Measurements from ENCODE around the gene TMCC3. TPM values are rescaled to one million over a fixed set of nuclear protein-coding genes. Genes with fewer than 3 reads are reported as not detected.

Gene TMCC3
- total and polyA plus RNA-seq, 2 experiments from 2014 or later = 0.11 to 0.46 TPM

DNA sequence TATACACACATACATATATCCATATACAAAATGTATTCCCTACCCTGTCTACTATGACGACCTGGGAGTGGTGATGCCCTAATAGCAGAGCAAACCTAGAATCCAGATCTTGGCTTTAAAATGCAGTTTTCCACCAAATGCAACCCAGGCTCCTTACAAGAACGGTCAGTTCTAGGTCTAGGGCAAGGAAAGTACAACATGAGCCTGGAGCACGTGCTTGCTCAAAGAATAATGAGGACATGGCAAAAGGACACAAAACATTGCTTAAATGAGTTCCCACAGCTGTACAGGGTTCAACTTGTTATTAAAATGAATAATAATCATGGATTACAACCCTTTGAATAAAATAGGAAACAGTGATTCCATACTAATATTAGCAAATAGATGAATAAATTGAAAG, 94.7 kb downstream of the TMCC3 start:
- Histone ChIP-seq H3K4me1 (ENCODE audit: insufficient read depth) (peaks cover 8% of the 10 kb centered on the region), H3K79me2 (ENCODE audit: insufficient read depth) (no peaks in the 10 kb centered on the region), H3K9me2 (ENCODE audit: insufficient read depth) (no peaks in the 10 kb centered on the region), H3K36me3 (ENCODE audit: low read depth) (no peaks in the 10 kb centered on the region), H3F3A (ENCODE audit: insufficient read depth) (peaks cover 7% of the 10 kb centered on the region; the same call in 1 of the 2 replicates), H3K4me2 (ENCODE audit: unreplicated experiment) (no peak overlapping the region), H4K20me1 (ENCODE audit: insufficient read depth) (no peaks in the 10 kb centered on the region), H2AFZ (no peak overlapping the region), H3K9me3 (ENCODE audit: low read depth) (no peaks in the 10 kb centered on the region), H3K9ac (no peak overlapping the region), H3K27ac (no peak overlapping the region), H3K27me3 (replicated peaks; ENCODE audit: insufficient read depth) (peaks cover 11% of the 10 kb centered on the region; the same call in 1 of the 2 replicates), H3K4me3 (no peak overlapping the region)
- DNase-seq = no peak
- 63 to 77% methylated on average over 3 of the region's 3 CpGs for WGBS, 2 experiments (ENCODE audit: low coverage in 1 of 2, low lambda C conversion rate in 2 of 2, missing lambda C conversion rate in 2 of 2)
- TF ChIP-seq EZH2phosphoT487 (IDR thresholded peaks at IDR 0.05; ENCODE audit: insufficient read depth, low read depth) (no peak), EZH2 (IDR thresholded peaks at IDR 0.05; ENCODE audit: insufficient read depth, poor library complexity, severe bottlenecking) (no peak)
- in situ Hi-C loops (cut with MboI) = loop anchor here (25.0 kb wide), 1 partner anchor 782 kb away; no protein-coding TSS in a partner anchor

GRCh38 chr12:94553875-94554274, 96.5 kb downstream of the TMCC3 start:
- Histone ChIP-seq H3F3A (ENCODE audit: insufficient read depth) (peaks cover 7% of the 10 kb centered on the region; the same call in 1 of the 2 replicates), H2AFZ (no peak overlapping the region), H3K9ac (no peak overlapping the region), H3K36me3 (ENCODE audit: low read depth) (no peaks in the 10 kb centered on the region), H4K20me1 (ENCODE audit: insufficient read depth) (no peaks in the 10 kb centered on the region), H3K9me3 (ENCODE audit: low read depth) (no peaks in the 10 kb centered on the region), H3K27me3 (replicated peaks; ENCODE audit: insufficient read depth) (0 out of 2 replicates have a peak, but pooled peaks cover 5% of the 10 kb centered on the region), H3K4me2 (ENCODE audit: unreplicated experiment) (no peak overlapping the region), H3K4me3 (no peak overlapping the region), H3K9me2 (ENCODE audit: insufficient read depth) (no peaks in the 10 kb centered on the region), H3K27ac (no peak overlapping the region), H3K79me2 (ENCODE audit: insufficient read depth) (no peaks in the 10 kb centered on the region), H3K4me1 (ENCODE audit: insufficient read depth) (peaks cover 8% of the 10 kb centered on the region)
- WGBS, 2 experiments (ENCODE audit: low coverage in 1 of 2, low lambda C conversion rate in 2 of 2, missing lambda C conversion rate in 2 of 2) = 92 to 94% methylated on average over 15 of the region's 15 CpGs
- TF ChIP-seq EZH2phosphoT487 (IDR thresholded peaks at IDR 0.05; ENCODE audit: insufficient read depth, low read depth) (no peak), EZH2 (IDR thresholded peaks at IDR 0.05; ENCODE audit: insufficient read depth, poor library complexity, severe bottlenecking) (no peak)
- in situ Hi-C loops (cut with MboI) = loop anchor here (25.0 kb wide), 1 partner anchor 783 kb away; no protein-coding TSS in a partner anchor
- DNase-seq = no peak

DNA sequence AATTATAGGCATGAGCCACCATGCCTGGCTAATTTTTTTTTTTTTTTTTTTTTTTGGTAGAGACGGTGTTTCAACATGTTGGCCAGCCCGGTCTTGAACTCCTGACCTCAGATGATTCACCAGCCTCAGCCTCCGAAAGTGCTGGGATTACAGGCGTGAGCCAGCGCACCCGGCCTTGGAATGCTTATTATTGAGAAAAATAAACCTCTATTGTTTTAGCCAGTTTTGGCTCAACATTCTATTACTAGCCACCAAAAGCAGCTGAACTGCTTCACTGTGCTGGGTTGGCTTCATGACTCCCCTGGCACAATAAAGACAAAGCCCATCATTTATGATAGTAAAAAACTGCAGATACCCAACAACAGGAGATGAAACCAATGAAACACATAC, 97.2 kb downstream of the TMCC3 start:
- WGBS, 2 experiments (ENCODE audit: low coverage in 1 of 2, low lambda C conversion rate in 2 of 2, missing lambda C conversion rate in 2 of 2) = 9 to 14% methylated on average over 4 to 6 of the region's 6 CpGs
- Histone ChIP-seq H3K4me1 (ENCODE audit: insufficient read depth) (peaks cover 8% of the 10 kb centered on the region), H3K4me3 (no peak overlapping the region), H3K4me2 (ENCODE audit: unreplicated experiment) (no peak overlapping the region), H3K27ac (peak overlapping the region; percentile 26; the same call in 1 of the 2 replicates), H2AFZ (no peak overlapping the region), H4K20me1 (ENCODE audit: insufficient read depth) (no peaks in the 10 kb centered on the region), H3F3A (ENCODE audit: insufficient read depth) (peaks cover 7% of the 10 kb centered on the region; the same call in 1 of the 2 replicates), H3K9me3 (ENCODE audit: low read depth) (no peaks in the 10 kb centered on the region), H3K36me3 (ENCODE audit: low read depth) (no peaks in the 10 kb centered on the region), H3K27me3 (replicated peaks; ENCODE audit: insufficient read depth) (0 out of 2 replicates have a peak, but pooled peaks cover 3% of the 10 kb centered on the region), H3K9ac (no peak overlapping the region), H3K9me2 (ENCODE audit: insufficient read depth) (no peaks in the 10 kb centered on the region), H3K79me2 (ENCODE audit: insufficient read depth) (no peaks in the 10 kb centered on the region)
- peak; percentile 89 for DNase-seq
- TF ChIP-seq EZH2phosphoT487 (IDR thresholded peaks at IDR 0.05; ENCODE audit: insufficient read depth, low read depth) (no peak), EZH2 (IDR thresholded peaks at IDR 0.05; ENCODE audit: insufficient read depth, poor library complexity, severe bottlenecking) (no peak)
- in situ Hi-C loops (cut with MboI) = loop anchor here (25.0 kb wide), 1 partner anchor 784 kb away; no protein-coding TSS in a partner anchor

DNA sequence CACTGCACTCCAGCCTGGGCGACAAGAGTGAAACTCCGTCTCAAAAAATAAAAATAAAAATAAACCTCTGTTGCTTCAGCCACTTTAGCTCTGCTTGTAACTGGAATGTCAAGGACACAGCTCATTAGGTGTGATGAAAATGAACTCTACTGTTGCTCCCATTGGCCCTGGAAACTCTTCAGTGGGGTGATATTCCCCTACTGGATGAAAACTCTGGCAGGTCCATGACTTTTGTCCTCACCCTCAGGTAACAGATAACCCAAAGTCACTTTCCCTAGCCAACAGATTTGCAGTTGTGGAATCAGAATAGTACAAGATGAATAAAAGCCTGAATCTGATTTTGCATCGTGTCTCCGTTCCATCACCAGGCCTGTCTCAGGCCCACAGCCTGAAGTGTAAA, 98.5 kb downstream of the TMCC3 start:
- Histone ChIP-seq H3K9me2 (ENCODE audit: insufficient read depth) (no peaks in the 10 kb centered on the region), H3K4me2 (ENCODE audit: unreplicated experiment) (no peak overlapping the region), H3K9me3 (ENCODE audit: low read depth) (no peaks in the 10 kb centered on the region), H3K9ac (no peak overlapping the region), H3F3A (ENCODE audit: insufficient read depth) (peaks cover 7% of the 10 kb centered on the region; the same call in 1 of the 2 replicates), H3K4me3 (no peak overlapping the region), H3K36me3 (ENCODE audit: low read depth) (no peaks in the 10 kb centered on the region), H2AFZ (no peak overlapping the region), H3K27ac (no peak overlapping the region), H3K27me3 (replicated peaks; ENCODE audit: insufficient read depth) (0 out of 2 replicates have a peak, but pooled peaks cover 3% of the 10 kb centered on the region), H3K4me1 (ENCODE audit: insufficient read depth) (peaks cover 8% of the 10 kb centered on the region), H4K20me1 (ENCODE audit: insufficient read depth) (no peaks in the 10 kb centered on the region), H3K79me2 (ENCODE audit: insufficient read depth) (no peaks in the 10 kb centered on the region)
- 94 to 99% methylated on average over 4 of the region's 4 CpGs for WGBS, 2 experiments (ENCODE audit: low coverage in 1 of 2, low lambda C conversion rate in 2 of 2, missing lambda C conversion rate in 2 of 2)
- DNase-seq = no peak
- TF ChIP-seq EZH2phosphoT487 (IDR thresholded peaks at IDR 0.05; ENCODE audit: insufficient read depth, low read depth) (no peak), EZH2 (IDR thresholded peaks at IDR 0.05; ENCODE audit: insufficient read depth, poor library complexity, severe bottlenecking) (no peak)
- in situ Hi-C loops (cut with MboI) = loop anchor here (25.0 kb wide), 1 partner anchor 785 kb away; no protein-coding TSS in a partner anchor
